ENCODE measurements around the gene LHFPL2.

Gene LHFPL2

DNA sequence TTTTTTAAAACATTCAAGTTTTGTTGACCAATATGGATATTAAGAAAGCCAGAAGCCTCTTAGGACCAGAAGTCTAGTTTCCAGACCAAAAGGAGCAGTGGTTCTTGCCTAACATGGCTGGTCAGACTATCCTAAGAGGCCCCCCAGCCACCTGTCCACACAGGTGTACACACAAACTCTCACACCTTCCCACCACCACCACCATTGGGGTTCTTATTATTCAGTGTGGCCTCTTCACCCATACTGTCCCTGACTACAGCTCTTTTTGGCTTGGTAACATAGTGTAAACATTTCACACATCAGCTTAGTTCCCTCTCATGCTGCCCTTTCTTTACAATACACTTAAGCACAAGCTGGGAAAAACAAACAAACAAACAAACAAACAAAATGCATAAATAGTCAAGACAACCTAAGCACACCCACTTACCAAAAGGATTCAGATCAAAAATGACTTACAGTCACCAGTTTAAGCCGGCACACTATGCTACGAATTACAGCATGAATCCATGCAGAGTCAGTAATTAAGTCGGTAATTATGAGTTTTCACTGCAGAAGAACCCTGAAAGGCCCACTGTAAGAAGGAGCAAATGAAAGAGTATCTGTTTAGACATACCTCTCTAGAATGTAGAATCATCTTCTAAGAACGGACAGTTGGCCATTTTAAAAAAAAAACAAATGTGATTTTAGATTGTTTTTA, 9.5 kb downstream of the LHFPL2 start:
- no peak overlapping the region for H3K4me3 ChIP-seq (ENCODE audit: low read depth, low read length)
- TF ChIP-seq, protein P1, sequence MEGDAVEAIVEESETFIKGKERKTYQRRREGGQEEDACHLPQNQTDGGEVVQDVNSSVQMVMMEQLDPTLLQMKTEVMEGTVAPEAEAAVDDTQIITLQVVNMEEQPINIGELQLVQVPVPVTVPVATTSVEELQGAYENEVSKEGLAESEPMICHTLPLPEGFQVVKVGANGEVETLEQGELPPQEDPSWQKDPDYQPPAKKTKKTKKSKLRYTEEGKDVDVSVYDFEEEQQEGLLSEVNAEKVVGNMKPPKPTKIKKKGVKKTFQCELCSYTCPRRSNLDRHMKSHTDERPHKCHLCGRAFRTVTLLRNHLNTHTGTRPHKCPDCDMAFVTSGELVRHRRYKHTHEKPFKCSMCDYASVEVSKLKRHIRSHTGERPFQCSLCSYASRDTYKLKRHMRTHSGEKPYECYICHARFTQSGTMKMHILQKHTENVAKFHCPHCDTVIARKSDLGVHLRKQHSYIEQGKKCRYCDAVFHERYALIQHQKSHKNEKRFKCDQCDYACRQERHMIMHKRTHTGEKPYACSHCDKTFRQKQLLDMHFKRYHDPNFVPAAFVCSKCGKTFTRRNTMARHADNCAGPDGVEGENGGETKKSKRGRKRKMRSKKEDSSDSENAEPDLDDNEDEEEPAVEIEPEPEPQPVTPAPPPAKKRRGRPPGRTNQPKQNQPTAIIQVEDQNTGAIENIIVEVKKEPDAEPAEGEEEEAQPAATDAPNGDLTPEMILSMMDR (IDR thresholded peaks at IDR 0.05; ENCODE audit: low read depth, low read length), result no peak

DNA sequence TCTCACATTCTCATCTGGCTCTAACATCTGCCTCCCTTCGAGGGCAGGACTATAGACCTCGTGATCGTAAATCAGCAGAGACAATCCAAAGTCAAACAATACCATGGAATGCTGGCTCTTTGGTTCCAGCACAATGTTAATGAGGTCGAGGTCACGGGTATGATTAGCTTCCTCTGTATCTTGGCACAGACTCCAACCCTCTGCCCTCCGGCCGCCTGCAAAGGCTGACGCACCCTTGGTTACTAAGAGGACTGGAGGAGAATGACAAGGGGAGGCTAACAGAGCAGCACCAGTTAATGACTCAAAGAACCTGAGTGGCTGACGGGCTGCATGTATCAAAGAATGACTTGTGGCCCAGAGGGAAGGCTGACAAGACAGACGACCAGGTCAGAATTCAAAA, 10.1 kb downstream of the LHFPL2 start:
- H3K4me3 ChIP-seq (ENCODE audit: low read depth, low read length), result no peak overlapping the region
- TF ChIP-seq, protein P1 (IDR thresholded peaks at IDR 0.05; ENCODE audit: low read depth, low read length), result no peak

DNA sequence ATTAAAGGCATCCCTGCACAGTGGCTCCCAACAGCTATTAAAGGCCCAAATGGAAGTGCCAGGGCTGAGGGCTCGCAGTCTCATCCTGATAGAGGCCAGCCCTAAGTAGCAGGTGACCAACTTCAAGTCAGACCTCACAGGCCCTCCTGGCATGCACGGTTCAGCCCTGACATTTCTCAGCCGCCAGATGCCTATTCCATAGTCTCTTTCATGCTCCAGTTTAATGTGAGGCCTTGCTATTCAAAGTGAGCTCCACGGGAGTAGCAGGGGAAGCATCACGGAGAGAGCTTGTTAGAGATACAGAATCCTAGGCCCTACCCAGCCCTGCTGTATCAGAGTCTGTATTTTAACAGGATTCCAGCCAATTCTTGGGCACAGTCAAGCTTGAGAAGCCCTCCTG, 11.1 kb downstream of the LHFPL2 start:
- no peak overlapping the region for H3K4me3 ChIP-seq (ENCODE audit: low read depth, low read length)
- TF ChIP-seq, protein P1 (IDR thresholded peaks at IDR 0.05; ENCODE audit: low read depth, low read length), result no peak

DNA sequence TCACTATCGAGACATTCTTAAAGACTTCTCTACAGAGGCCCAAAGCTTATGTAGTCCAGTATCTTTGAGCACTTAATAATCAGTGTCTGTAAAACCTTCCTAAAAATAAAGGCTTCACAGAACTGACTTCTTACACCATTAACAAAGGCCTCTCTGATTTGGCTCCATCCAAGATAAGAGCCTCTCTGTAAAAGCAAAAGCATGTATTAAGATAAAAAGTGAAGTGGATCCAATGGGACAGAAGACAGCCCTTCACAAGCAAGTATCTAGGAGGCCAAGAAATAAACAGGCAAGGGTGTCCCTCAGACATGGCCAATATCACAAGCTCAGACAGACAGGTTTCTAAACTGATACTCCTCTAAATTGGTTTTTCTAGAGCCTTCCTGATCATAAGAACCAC, 11.9 kb downstream of the LHFPL2 start:
- H3K4me3 ChIP-seq (ENCODE audit: low read depth, low read length), result no peak overlapping the region
- TF ChIP-seq, protein P1 (IDR thresholded peaks at IDR 0.05; ENCODE audit: low read depth, low read length), result no peak

DNA sequence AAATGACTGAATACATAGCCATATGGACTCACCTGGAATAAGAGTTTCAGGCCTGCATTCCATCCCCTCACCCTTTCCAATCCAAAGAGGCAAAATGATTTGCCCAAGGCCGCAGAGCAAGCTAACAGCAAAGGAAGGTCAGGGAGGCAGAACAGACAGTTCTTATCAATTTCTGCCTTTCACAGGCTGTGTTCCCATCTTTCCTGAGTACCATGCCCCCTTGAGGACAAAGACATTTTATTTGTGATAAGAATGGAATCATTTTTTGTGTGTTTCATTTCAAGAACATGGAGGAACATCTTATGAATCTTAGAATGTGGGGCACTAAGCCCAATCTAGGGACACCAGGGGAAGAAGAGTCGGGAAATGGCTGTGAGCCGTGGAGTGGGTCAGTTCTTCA, 13.9 kb downstream of the LHFPL2 start:
- TF ChIP-seq, protein P1 (IDR thresholded peaks at IDR 0.05; ENCODE audit: low read depth, low read length), result no peak
- H3K4me3 ChIP-seq (ENCODE audit: low read depth, low read length), result no peak overlapping the region

DNA sequence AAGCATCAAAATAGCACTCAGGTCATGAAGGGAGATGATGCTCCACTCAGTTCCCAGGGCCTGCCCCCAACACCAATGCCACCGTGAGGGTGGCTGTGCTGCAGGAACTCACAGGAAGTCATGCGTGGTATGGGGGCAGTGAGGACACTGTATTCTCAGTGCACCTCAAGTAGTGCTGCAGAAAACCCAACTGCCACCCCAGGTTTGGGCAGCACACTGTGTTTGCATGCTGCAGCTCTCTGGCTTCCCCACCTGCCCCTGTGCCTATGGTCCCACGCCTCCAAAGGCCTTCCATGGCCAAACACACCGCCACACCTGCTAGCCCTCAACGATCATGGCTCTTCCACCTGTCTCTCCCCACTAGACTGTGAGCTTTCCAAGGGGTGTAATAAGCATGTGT, 14.3 kb downstream of the LHFPL2 start:
- TF ChIP-seq, protein P1 (IDR thresholded peaks at IDR 0.05; ENCODE audit: low read depth, low read length), result no peak
- H3K4me3 ChIP-seq (ENCODE audit: low read depth, low read length), result no peak overlapping the region

DNA sequence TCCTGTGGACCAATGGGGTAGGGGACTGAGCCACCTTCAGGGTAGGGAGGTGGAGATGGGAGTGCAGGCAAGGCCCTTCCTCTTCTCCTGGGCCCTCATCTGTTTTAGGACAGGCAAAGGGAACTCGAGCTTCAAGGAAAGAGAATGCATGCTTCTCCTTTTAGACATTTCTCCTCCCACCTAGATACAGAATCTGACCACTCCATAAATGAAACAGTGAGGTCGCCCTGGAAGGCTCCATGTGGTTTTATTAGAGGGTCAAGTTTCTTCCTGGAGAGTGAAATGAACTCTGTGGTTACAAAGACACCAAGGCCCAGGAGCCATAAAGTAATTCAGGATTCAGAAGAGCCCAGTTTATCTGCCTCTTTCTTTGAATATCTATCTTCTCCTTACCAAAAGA, 14.9 kb downstream of the LHFPL2 start:
- no peak overlapping the region for H3K4me3 ChIP-seq (ENCODE audit: low read depth, low read length)
- TF ChIP-seq, protein P1 (IDR thresholded peaks at IDR 0.05; ENCODE audit: low read depth, low read length), result no peak

Data from WI38 (cell line).